Osteoblast (primary cell): ENCODE results near the gene GMCL2. TPM values are rescaled to one million over a fixed set of nuclear protein-coding genes. Genes with fewer than 3 reads are reported as not detected.

Experiments used
- DNase-seq: peaks from one replicate; pipeline ENCODE4 v3.0.0; 2011; ENCODE audit warnings: low spot score, mixed read lengths; ENCODE audit not compliant: insufficient read length; ENCODE audit errors: missing footprints
- H2AFZ ChIP-seq: 2 replicates; pipeline ENCODE4 v1.6.0; 2011; ENCODE audit warnings: mild to moderate bottlenecking, low read length
- H3K27ac ChIP-seq: 2 replicates; pipeline ENCODE4 v1.5.1; 2011; ENCODE audit warnings: mild to moderate bottlenecking, low read depth, low read length, moderate library complexity
- H3K27me3 ChIP-seq: 2 replicates; pipeline ENCODE4 v1.6.0; 2012; ENCODE audit warnings: mild to moderate bottlenecking, control low read depth, inconsistent platforms, low read length, moderate library complexity; ENCODE audit not compliant: insufficient read depth
- H3K36me3 ChIP-seq: 2 replicates; pipeline ENCODE4 v1.5.1; 2011; ENCODE audit warnings: mild to moderate bottlenecking, low read length, control low read depth, moderate library complexity; ENCODE audit not compliant: insufficient read depth
- H3K4me1 ChIP-seq: 2 replicates; pipeline ENCODE4 v1.5.1; 2011; ENCODE audit warnings: mild to moderate bottlenecking, low read length, control low read depth, moderate library complexity; ENCODE audit not compliant: insufficient read depth
- H3K4me2 ChIP-seq: 2 replicates; pipeline ENCODE4 v1.6.0; 2011; ENCODE audit warnings: mild to moderate bottlenecking, low read length; ENCODE audit not compliant: insufficient read depth
- H3K4me3 ChIP-seq: fragments of 200-600 bp; sonication (generic); 3 replicates; pipeline ENCODE4 v1.5.1; 2012; ENCODE audit warnings: mild to moderate bottlenecking, low read length, inconsistent platforms; ENCODE audit not compliant: insufficient read depth
- H3K79me2 ChIP-seq: 2 replicates; pipeline ENCODE4 v1.6.0; 2012; ENCODE audit warnings: mild to moderate bottlenecking, low read length, control low read depth, inconsistent platforms; ENCODE audit not compliant: insufficient read depth
- H3K9me3 ChIP-seq: 2 replicates; pipeline ENCODE4 v1.5.1; 2011; ENCODE audit warnings: low read depth, low read length, control low read depth
- H4K20me1 ChIP-seq: 2 replicates; pipeline ENCODE4 v1.6.0; 2012; ENCODE audit warnings: mild to moderate bottlenecking, low read length, control low read depth; ENCODE audit not compliant: insufficient read depth
- total RNA-seq: library from RNA; depleted of rRNA; stranded (reverse); fragments of >200 nt; gene quantifications from 2 replicates; pipeline ENCODE4 v1.2.3, GENCODE V29; 2012
- TF ChIP-seq, protein P1 (sequence below): IDR thresholded peaks from 2 replicates; pipeline ENCODE4 v1.5.1; 2011; ENCODE audit warnings: mild to moderate bottlenecking, low read depth, low read length, moderate library complexity; ENCODE audit errors: extremely low read depth

Gene GMCL2
- total RNA-seq, 1 donor, result not detected

DNA sequence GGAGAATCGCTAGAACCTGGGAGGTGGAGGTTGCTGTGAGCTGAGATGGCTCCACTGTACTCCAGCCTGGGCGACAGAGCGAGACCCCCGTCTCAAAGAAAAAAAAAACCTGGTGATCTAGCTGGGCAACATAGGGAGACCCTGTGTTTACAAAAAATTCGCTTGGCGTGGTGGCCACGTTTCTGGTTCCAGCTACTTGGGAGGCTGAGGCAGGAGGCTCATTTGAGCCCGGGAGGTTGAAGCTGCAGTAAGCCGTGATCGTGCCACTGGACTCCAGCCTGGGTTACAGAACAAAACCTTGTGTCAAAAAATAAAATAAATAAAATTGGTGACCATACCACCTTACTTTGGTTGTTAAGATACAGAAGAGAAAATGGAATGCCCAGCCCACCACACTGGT is 15.4 kb upstream of the GMCL2 start:
- no peak overlapping the region for H3K27ac ChIP-seq
- peaks cover 35% of the 10 kb centered on the region for H3K79me2 ChIP-seq
- TF ChIP-seq, protein P1, sequence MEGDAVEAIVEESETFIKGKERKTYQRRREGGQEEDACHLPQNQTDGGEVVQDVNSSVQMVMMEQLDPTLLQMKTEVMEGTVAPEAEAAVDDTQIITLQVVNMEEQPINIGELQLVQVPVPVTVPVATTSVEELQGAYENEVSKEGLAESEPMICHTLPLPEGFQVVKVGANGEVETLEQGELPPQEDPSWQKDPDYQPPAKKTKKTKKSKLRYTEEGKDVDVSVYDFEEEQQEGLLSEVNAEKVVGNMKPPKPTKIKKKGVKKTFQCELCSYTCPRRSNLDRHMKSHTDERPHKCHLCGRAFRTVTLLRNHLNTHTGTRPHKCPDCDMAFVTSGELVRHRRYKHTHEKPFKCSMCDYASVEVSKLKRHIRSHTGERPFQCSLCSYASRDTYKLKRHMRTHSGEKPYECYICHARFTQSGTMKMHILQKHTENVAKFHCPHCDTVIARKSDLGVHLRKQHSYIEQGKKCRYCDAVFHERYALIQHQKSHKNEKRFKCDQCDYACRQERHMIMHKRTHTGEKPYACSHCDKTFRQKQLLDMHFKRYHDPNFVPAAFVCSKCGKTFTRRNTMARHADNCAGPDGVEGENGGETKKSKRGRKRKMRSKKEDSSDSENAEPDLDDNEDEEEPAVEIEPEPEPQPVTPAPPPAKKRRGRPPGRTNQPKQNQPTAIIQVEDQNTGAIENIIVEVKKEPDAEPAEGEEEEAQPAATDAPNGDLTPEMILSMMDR, result no peak
- peaks cover 23% of the 10 kb centered on the region for H4K20me1 ChIP-seq
- H3K27me3 ChIP-seq, result no peaks in the 10 kb centered on the region
- no peak overlapping the region for H2AFZ ChIP-seq
- H3K36me3 ChIP-seq, result peaks cover 19% of the 10 kb centered on the region
- no peak for DNase-seq
- no peak overlapping the region for H3K4me2 ChIP-seq
- H3K9me3 ChIP-seq, result no peaks in the 10 kb centered on the region
- H3K4me1 ChIP-seq, result peaks cover 26% of the 10 kb centered on the region
- no peak overlapping the region for H3K4me3 ChIP-seq

DNA sequence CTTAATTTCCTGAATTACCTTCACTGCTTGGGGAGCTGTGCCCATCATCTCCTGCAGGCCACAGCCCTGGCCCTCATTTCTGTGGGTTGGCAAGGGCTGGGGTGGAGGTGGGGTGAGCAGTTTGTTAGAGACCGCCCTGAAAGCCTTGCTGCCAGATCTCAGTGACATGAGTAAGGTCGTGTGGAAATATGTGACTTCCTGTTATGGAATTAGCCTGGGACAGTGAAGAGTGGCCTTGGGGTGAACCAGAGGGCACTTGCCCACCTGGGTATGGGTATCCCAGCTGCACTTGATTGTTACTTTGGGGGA is 14.7 kb upstream of the GMCL2 start:
- H3K27me3 ChIP-seq, result no peaks in the 10 kb centered on the region
- no peak overlapping the region for H2AFZ ChIP-seq
- H3K79me2 ChIP-seq, result peaks cover 29% of the 10 kb centered on the region
- H4K20me1 ChIP-seq, result peaks cover 16% of the 10 kb centered on the region
- H3K9me3 ChIP-seq, result no peaks in the 10 kb centered on the region
- no peak overlapping the region for H3K4me2 ChIP-seq
- no peak overlapping the region for H3K27ac ChIP-seq
- TF ChIP-seq, protein P1, result no peak
- DNase-seq, result no peak
- H3K36me3 ChIP-seq, result peaks cover 12% of the 10 kb centered on the region
- peaks cover 20% of the 10 kb centered on the region for H3K4me1 ChIP-seq
- H3K4me3 ChIP-seq, result no peak overlapping the region

DNA sequence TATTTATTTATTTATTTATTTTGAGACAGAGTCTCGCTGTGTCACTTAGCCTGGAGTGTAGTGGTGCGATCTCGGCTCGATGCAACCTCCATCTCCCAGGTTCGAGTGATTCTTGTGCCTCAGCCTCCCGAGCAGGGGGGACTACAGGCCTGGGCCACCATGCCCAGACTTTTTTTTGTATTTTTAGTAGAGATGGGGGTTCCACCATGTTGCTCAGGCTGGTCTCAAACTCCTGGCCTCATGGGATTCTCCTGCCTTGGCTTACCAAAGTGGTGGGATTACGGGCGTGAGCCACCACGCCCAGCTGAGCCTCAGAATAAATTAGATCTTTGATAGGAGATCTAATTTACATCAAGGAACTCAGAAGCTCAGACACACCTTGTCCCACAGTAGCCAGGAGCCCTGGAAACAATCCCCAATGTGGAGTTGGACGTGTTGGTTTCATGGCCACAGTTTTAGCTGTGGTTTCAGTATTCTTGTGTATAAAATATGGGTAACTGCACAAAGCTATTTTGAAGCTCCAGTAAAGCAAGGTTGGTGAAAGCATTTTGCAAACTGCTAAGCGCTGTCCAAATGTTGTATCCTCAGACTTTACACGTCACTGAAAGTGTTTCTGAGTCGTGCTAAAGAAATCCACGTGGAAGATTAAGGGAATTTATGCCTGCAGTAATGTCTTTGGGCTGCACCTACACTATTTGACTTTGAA is 14.2 kb upstream of the GMCL2 start:
- no peak overlapping the region for H3K4me2 ChIP-seq
- peaks cover 24% of the 10 kb centered on the region for H3K79me2 ChIP-seq
- H2AFZ ChIP-seq, result no peak overlapping the region
- H3K9me3 ChIP-seq, result no peaks in the 10 kb centered on the region
- no peak for DNase-seq
- peaks cover 11% of the 10 kb centered on the region for H4K20me1 ChIP-seq
- H3K27me3 ChIP-seq, result no peaks in the 10 kb centered on the region
- TF ChIP-seq, protein P1, result no peak
- H3K36me3 ChIP-seq, result peaks cover 7% of the 10 kb centered on the region
- no peak overlapping the region for H3K4me3 ChIP-seq
- peaks cover 15% of the 10 kb centered on the region for H3K4me1 ChIP-seq
- H3K27ac ChIP-seq, result no peak overlapping the region

DNA sequence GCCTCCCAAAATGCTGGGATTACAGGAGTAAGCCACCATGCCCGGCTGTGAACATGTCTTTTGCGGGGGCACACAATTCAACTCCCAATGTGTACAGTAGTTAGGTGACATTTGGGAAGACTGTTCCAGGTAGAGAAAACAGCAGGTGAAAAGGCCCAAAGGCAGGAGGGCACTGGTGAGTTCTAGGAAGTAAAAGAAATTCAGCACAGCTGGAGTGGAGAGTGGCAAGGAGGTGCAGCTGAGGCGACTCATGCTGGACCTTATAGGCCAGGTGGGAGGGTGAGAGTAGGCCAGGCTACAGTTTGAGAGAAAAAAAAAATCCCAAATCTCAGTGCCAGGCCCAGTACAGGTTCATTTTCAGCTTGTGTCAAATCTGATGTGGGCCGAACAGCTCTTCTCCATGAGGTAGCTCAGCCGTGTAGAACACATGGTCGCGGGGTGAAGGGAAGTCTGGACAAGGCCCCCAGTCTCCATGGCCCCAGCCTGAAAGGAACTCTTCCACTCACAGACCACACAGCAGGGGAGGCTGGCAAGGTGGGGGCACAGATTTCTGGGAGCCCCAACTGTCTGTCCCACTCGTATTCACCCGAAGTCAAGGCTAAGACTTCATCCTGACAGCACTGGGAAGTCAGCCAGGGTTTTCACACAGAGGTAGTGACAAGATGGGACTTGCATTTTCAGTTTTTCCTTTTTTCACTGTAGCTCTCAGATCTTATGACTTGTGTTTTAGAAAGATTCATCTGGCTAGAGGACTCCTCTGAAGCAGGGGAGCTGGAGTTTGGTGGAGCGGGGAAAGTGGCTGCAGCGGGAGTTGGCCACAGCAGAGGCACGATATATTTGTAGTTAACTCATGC is 12.6 kb upstream of the GMCL2 start:
- Histone ChIP-seq H3K27me3 (peaks cover 4% of the 10 kb centered on the region), H4K20me1 (no peaks in the 10 kb centered on the region), H3K36me3 (no peaks in the 10 kb centered on the region), H2AFZ (no peak overlapping the region), H3K4me1 (peaks cover 9% of the 10 kb centered on the region), H3K4me2 (no peak overlapping the region), H3K9me3 (no peaks in the 10 kb centered on the region), H3K4me3 (no peak overlapping the region), H3K27ac (no peak overlapping the region), H3K79me2 (peaks cover 8% of the 10 kb centered on the region)
- TF ChIP-seq, protein P1, result no peak
- DNase-seq, result no peak
